GM19467 (cell line): ENCODE data around the gene IGDCC3.

Experiments
- ATAC-seq: cut with Tn5 transposase; IDR thresholded peaks from one replicate; pipeline ENCODE4 v1.9.1; 2021; ENCODE audit warnings: mild to moderate bottlenecking, moderate library complexity; ENCODE audit not compliant: unreplicated experiment

The IGDCC3 gene

DNA sequence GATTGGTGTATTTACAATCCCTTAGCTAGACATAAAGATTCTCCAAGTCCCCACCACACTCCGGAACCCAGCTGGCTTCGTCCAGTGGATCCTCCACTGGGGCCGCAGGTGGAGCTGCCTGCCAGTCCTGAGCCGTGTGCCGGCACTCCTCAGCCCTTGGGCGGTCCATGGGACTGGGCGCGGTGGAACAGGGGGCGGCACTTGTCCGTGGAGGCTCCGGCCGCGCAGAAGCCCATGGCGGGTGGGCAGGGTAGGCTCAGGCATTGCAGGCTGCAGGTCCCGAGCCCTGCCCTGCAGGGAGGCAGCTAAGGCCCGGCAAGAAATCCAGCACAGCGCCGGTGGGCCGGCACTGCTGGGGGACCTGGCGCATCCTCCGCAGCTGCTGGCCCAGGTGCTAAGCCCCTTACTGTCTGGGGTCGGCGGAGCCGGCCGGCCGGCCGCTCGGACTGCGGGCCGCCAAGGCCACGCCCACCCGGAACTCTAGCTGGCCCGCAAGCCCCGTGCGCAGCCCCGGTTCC lies 76.8 kb downstream of the IGDCC3 start:
- ATAC-seq = no peak

- no peak for ATAC-seq
These were observed 79.1 kb downstream of the IGDCC3 start for GRCh38 chr15:65298731-65299130.

DNA sequence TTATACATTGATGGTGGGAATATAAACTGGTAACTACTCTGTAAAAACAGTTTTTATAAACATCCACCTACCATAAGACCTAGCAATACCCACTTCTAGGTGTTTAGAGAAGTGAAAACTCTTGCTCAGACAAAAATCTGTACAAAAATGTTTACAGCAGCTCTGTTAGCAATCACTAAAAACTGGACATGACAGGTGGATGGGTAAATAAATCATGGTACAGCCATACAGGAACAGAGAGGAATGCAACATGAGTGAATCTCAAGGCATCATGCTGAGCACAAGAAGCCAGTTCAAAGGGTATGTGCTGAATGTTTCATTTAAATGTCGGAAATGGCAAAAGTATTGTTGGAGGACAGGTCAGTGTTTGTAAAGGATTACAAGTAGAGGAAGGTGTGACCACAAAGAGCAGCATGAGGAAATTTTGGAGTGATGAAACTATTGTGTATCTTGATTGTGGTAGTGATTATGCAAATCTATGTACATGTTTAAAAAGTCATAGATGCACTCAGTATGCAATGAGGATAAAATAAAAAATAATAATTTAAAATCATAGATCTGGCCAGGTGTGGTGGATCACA lies 84.8 kb downstream of the IGDCC3 start:
- ATAC-seq = no peak

DNA sequence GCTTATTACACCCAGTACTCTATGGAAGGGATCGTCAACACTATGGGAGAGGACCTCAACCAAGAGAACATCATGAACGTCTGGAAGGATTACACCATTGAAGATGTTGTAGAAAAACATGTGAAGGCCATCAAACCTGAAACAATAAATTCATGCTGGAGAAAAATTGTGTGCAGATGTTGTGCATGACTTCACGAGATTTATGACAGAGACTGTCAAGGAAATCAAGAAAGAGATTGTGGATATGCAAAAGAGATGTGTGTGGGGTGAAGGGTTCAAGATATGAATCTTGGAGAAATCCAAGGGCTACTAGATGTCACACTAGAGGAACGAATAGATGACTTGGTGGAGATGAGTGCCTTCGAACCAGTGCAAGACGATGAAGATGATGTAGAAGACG lies 87.6 kb downstream of the IGDCC3 start:
- ATAC-seq = no peak

DNA sequence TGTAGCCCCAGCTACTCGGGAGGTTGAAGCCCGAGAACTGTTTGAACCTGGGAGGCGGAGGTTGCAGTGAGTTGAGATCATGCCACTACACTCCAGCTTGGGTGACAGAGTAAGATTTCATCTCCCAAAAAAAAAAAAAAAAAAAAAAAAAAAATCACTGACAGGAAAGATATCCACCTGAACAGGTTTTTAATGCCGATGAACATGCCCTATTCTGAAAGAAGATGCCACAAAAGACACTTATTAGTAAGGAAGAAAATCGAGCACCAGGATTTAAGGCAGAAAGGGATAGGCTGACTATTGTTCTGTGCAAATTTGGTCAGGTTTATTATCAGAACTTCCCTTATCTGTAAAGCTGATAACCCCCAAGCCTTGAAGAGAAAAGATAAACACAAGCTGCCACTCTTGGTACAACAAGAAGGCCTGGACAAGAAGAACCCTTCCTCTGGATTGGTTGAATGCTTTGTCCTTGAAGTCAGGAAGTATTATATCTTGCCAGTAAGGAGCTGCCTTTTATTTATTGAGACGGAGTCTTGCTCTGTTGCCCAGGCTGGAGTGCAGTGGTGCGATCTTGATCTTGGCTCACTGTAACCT lies 88.4 kb downstream of the IGDCC3 start:
- no peak for ATAC-seq

- no peak for ATAC-seq
These were observed 90.3 kb downstream of the IGDCC3 start for GRCh38 chr15:65287520-65287855.

DNA sequence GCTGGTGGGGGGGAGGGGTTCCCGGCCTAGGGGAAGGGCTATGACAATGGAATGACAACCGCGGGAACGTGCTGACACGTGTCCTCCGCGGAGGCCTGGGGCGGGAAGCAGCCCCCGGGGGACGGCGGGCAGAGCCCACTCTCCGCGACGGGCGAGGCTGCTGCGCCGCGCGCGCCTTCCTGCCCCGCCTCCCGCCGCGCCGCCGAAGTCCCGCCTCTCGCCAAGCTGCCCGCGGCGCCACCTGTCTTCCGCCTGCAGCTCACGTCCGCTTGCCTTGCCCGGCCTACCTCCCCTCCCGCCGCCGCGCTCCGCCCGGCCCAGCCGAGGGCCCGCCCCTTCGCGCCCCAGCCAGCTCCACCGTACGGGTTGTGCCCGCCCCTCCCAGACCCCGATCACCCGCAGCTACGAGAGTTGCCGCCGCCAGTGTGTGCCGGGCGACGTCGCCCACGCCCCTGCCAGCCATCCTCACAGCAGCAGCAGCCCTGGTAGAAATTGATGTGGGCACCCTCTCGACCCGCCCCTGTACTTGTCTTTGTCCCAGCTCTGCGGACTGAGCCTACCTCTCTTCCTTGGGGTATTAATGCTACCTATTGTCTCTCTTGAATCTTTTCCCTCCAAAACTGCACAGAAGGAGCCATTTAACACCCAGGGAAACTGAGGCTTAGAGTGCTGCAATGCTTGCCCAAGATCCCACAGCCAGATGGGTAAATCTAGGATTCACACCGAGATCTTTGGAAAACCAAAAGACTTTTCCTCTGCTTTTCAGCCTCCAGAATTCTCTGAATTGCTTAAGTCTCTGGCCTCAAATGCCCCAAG lies 90.9 kb downstream of the IGDCC3 start, which contains the start of gene PARP16:
PARP16 (minus strand) TSS at position 180 of the 816 bp plus-strand sequence. CDS start 457 bp downstream, outside the sequence.
- ATAC-seq = peak; percentile 83

GRCh38 chr15:65286069-65286703 lies 91.6 kb downstream of the IGDCC3 start:
- ATAC-seq = peak; percentile 26

GRCh38 chr15:65285291-65286068 lies 92.3 kb downstream of the IGDCC3 start:
- ATAC-seq = no peak

GRCh38 chr15:65278480-65278879 lies 99.3 kb downstream of the IGDCC3 start:
- no peak for ATAC-seq
